Stimulated activated CD8-positive, alpha-beta memory T cell treated with anti-CD3 and anti-CD28 coated beads, Interleukin-7, amount 100 ng/mL, for 48 hours (primary cell): Measurements from ENCODE around the gene IFNAR1.

ENCODE experiments used
- DNase-seq, 2 donors: peaks; one replicate each; pipeline ENCODE4 v3.0.0-alpha.2; 2020; ENCODE audit warnings: low read depth in 1 of 2; ENCODE audit errors: extremely low read depth in 1 of 2

Gene IFNAR1

DNA sequence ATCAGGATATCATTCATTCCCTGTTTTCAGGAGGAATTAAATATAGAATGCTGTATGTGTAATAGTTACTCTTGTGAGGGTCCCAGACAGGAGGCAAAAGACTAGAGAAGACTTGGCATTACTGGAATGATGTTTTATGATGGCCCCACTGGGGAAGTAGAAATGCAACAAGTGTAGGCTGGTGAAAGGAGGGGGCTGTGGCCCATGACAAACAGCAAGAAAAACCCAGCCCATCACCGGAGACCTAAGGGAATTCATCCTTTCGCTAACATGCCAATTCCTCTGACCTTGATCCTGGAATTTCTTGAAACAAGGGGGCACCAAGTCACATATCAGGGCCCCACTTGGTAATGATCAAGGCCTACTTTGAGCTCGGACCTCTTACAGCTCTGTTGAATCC lies 72.9 kb downstream of the IFNAR1 start:
- no peak for DNase-seq

GRCh38 chr21:33398361-33398760 lies 73.6 kb downstream of the IFNAR1 start:
- no peak for DNase-seq

DNA sequence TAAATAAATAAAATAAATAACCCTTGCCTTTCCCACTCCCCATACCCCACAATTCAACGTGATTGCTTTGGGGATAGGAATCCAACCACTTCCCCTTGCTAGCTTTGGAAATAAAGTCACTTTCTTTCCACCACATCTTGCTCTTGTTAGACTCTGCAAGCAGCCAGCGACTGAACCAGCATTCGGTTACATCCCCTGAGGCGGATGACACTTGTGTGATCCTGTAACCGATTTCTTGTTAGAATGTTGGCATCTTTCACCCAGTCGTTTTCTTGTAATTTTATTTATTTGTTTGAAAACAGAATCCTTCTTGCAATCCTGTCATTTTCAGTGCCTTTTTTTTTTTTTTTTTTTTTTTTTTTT lies 76.8 kb downstream of the IFNAR1 start:
- no peak for DNase-seq

DNA sequence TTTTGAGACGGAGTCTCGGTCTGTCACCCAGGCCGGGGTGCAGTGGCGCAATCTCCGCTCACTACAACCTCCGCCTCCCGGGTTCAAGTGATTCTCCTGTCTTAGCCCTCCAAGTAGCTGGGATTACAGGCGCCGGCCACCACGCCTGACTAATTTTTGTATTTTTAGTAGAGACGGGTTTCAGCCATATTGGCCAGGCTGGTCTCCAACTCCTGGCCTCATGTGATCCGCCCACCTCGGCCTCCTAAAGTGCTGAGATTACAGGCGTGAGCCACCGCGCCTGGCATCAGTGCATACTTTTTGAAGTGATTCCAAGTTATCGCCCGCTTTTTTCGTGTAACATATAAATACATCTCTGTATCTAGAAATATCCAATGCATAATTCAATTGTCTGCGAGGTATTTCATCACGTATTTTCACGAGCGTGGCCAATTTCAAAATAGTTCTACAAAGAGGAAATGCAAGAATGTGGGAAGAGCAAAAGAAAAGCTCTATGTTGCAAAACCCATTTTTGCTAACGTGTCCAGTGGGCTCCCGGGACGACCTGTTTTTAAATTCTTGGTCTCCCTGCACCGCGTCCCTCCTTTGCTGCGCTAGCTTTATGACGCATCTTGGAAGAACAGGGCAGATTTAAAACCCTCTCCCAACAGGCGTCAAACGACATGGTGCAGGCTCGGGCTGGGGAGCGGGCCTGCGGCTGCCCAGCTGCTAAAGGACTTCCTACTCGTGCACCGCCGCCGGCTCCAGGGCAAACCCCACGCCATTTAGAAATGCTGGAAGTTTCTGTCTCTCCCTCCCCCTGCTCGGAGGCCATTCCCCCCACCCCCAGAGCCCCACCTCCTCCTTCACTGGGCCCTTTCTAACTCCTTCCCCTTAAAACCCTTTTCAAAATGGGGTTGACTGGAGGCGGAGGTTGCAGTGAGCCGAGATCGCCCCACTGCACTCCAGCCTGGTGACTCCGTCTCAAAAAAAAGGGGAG lies 77.5 kb downstream of the IFNAR1 start:
- DNase-seq = no peak

DNA sequence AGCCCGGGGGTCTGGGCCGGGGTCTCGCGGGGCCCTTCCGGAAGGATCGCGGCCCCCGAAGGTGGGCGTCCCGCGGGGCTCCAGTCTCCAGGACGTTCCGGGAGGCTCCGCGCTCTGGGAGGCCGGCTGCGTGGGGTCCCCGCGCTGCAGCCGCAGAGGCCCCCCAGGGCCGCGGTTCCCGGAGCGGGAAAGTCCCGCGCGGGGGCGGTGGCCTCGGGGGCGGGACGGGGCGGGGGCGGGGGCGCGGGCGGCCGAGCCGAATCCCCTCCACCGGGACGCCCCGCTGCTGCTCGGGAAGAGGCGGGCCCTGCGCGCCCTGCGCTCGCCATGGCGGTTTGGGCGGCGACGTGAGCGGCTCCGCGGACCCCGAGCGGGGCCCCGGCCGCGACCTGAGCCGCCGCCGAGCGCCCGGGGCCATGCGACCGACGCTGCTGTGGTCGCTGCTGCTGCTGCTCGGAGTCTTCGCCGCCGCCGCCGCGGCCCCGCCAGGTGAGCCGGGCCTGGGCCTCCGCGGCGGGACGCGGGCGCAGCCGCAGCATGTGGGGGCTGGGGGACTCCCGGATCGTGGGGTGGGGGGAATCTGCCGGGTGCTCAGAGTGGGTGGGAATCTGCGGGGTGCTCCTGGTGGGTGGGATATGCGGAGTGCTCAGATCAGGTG lies 78.5 kb downstream of the IFNAR1 start, which contains the start of gene IFNGR2:
IFNGR2 (plus strand) TSS at position 286 of the 658 bp plus-strand sequence; CDS start at position 417, 131 bp downstream.
- no peak for DNase-seq

- no peak for DNase-seq
Observed at GRCh38 chr21:33403786-33404585, 79.2 kb downstream of the IFNAR1 start.

- DNase-seq = no peak
Observed at GRCh38 chr21:33406493-33406892, 81.7 kb downstream of the IFNAR1 start.
